A549 (cell line): Measurements from ENCODE around the gene NOS1.

ENCODE experiments used
- BCL3 ChIP-seq: fragments of >200 bp; sonication (Bioruptor Twin); formaldehyde crosslinking; IDR thresholded peaks from 3 replicates; pipeline ENCODE4 v1.6.1; 2016
- CBX8 ChIP-seq: fragments of 200-600 bp; sonication (generic); IDR thresholded peaks from 2 replicates; pipeline ENCODE4 v1.6.1; 2016
- CHD4 ChIP-seq: fragments of 200-600 bp; sonication (generic); IDR thresholded peaks from 2 replicates; pipeline ENCODE4 v1.6.1; 2016; ENCODE audit warnings: antibody characterized with exemption, mild to moderate bottlenecking, borderline replicate concordance
- CTCF ChIP-seq: fragments of >200 bp; sonication (Bioruptor Twin); formaldehyde crosslinking; IDR thresholded peaks from 3 replicates; pipeline ENCODE4 v1.5.1; 2016
- E2F6 ChIP-seq: IDR thresholded peaks from 2 replicates; pipeline ENCODE4 v1.6.1; 2012; ENCODE audit warnings: low read depth, borderline replicate concordance
- HDAC2 ChIP-seq: fragments of 200-600 bp; sonication (generic); IDR thresholded peaks from 2 replicates; pipeline ENCODE4 v1.6.1; 2016
- MAX ChIP-seq: IDR thresholded peaks from 2 replicates; pipeline ENCODE4 v1.6.1; 2012
- MYC ChIP-seq: IDR thresholded peaks from 2 replicates; pipeline ENCODE4 v1.6.1; 2012; ENCODE audit warnings: mild to moderate bottlenecking, inconsistent platforms, low read length, improper control_type of control experiment, borderline replicate concordance
- NPAS2 ChIP-seq: fragments of 250-450 bp; sonication (Bioruptor Pico); IDR thresholded peaks from 2 replicates; pipeline ENCODE4 v1.8.0; 2022; ENCODE audit warnings: mild to moderate bottlenecking, moderate library complexity, borderline replicate concordance
- PBX3 ChIP-seq: IDR thresholded peaks from 2 replicates; pipeline ENCODE4 v1.6.1; 2012
- POLR2A ChIP-seq: IDR thresholded peaks from 2 replicates; pipeline ENCODE4 v1.6.1; 2012; ENCODE audit warnings: mild to moderate bottlenecking, low read length
- POLR2AphosphoS2 ChIP-seq: conservative IDR thresholded peaks from 2 replicates; pipeline ENCODE4 v1.6.1; 2012; ENCODE audit warnings: low read length, improper control_type of control experiment, inconsistent platforms
- REST ChIP-seq: fragments of 200-600 bp; sonication (generic); IDR thresholded peaks from 2 replicates; pipeline ENCODE4 v1.6.1; 2016; ENCODE audit warnings: antibody characterized with exemption, mild to moderate bottlenecking, moderate library complexity
- ZNF302 ChIP-seq: fragments of 250-450 bp; sonication (Bioruptor Pico); IDR thresholded peaks from 2 replicates; pipeline ENCODE4 v1.9.0; 2021; ENCODE audit warnings: inconsistent platforms, mild to moderate bottlenecking, moderate library complexity

- TF ChIP-seq HDAC2 (no peak), CHD4 (no peak), PBX3 (no peak), CTCF (no peak), NPAS2 (CRISPR knock-in tag) (no peak), MAX (no peak), BCL3 (no peak), E2F6 (no peak), MYC (no peak), ZNF302 (CRISPR knock-in tag) (no peak), POLR2A (no peak), CBX8 (no peak), REST (no peak), POLR2AphosphoS2 (no peak)
Observed at GRCh38 chr12:117370588-117370987, 9.2 kb upstream of the NOS1 start.
